ENCODE results near the gene INPP5A. TPM values are rescaled to one million over a fixed set of nuclear protein-coding genes. Genes with fewer than 3 reads are reported as not detected.
A peak's percentile ranks its signal among the peaks of the same experiment; 100 is the strongest.
"Not testable (repeated sequence)": the region's sequence is repeated elsewhere in the genome, so short reads cannot be mapped to it uniquely, and the experiment has no call there.

INPP5A gene
- total RNA-seq, 4 donors from 2014 or later, result 31.2 to 51.8 (median 41.5) TPM

GRCh38 chr10:132679217-132679595 lies 141.6 kb downstream of the INPP5A start:
- intact Hi-C loops (cut with DNase I; ENCODE audit: low total_unique reads), result no loop called here
- H3K4me3 ChIP-seq (ENCODE audit: low read depth, poor library complexity, severe bottlenecking), result no peak overlapping the region
- peak in 1 of 2 donors; percentile 46 for DNase-seq (ENCODE audit: low spot score in 2 of 2)
- 95 to 97% methylated on average over 10 of the region's 10 CpGs for WGBS, 2 donors
- no peak for TF ChIP-seq CTCF (IDR thresholded peaks at IDR 0.05)
- TF ChIP-seq POLR2A (IDR thresholded peaks at IDR 0.05), result no peak

DNA sequence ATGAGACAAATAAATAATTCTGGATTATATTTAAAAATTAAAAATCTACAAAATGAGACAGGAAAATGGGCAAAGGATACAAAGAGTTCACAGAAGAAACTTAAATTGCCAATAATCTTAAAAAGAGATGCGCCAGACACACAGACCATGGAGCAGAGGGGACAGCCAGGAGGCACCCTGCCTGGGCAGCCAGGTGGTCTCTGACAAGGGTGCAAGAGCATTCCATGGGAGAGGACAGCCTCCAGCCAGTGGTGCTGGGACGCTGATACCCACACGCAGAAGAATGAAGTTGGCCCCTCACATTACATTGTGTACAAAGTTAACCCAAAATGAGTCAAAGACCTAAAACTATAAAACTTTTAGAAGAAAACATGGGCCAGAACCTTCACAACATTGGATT lies 142.1 kb downstream of the INPP5A start:
- 96% methylated on average over 3 of the region's 3 CpGs for WGBS, 2 donors
- peak in 1 of 2 donors; percentile 39 for DNase-seq (ENCODE audit: low spot score in 2 of 2)
- H3K4me3 ChIP-seq (ENCODE audit: low read depth, poor library complexity, severe bottlenecking), result no peak overlapping the region
- TF ChIP-seq CTCF (IDR thresholded peaks at IDR 0.05) (no peak), POLR2A (IDR thresholded peaks at IDR 0.05) (no peak)
- intact Hi-C loops (cut with DNase I; ENCODE audit: low total_unique reads), result no loop called here

GRCh38 chr10:132680741-132681140 lies 143.2 kb downstream of the INPP5A start:
- intact Hi-C loops (cut with DNase I; ENCODE audit: low total_unique reads); H3K4me3 ChIP-seq (ENCODE audit: low read depth, poor library complexity, severe bottlenecking): not testable (repeated sequence)
- 87 to 95% methylated on average over 9 to 10 of the region's 28 CpGs for whole genome bisulfite sequencing, 2 donors
- peak in 1 of 2 donors; percentile 66 for DNase-seq (ENCODE audit: low spot score in 2 of 2)

DNA sequence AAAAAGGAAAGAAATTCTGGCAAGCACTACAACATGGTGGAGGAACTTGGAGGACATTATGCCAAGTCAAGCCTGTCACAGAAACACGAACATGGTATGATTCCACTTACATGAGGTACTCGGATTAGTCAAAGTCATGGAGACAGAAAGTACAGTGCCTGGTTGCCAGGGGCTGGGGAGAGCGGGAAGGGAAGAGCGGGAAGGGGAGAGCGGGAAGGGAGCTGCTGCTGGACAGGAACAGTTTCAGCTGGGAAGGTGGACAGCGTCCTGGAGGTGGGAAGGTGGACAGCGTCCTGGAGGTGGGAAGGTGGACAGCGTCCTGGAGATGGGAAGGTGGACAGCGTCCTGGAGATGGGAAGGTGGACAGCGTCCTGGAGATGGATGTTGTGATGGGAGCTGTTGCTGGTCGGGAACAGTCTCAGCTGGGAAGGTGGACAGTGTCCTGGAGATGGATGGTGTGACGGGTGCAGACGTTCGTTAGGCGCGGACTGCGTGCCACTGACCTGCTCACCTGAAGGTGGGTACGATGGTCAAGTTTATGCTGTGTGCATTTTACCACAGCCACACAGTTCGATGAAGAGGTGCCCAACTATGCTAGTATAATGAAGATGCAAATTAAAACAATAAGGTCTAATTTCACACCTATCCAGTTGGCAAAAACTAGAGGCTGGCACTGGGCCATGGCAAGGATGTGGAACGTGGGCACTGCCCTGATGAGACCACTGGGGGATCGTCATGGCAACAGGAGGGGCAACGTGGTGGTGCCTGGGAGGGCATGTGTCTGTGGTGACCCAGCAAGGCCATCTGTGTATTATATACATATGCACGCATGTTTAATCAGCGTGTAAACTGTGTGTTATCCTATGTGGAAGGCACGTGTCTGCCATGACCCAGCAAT lies 144.5 kb downstream of the INPP5A start:
- intact Hi-C loops (cut with DNase I; ENCODE audit: low total_unique reads), result no loop called here
- peak in 1 of 2 donors; percentile 75 for DNase-seq (ENCODE audit: low spot score in 2 of 2)
- no peak overlapping the region for H3K4me3 ChIP-seq (ENCODE audit: low read depth, poor library complexity, severe bottlenecking)
- TF ChIP-seq CTCF (IDR thresholded peaks at IDR 0.05) (no peak), POLR2A (IDR thresholded peaks at IDR 0.05) (no peak)
- WGBS, 2 donors, result 89 to 90% methylated on average over 25 of the region's 25 CpGs

GRCh38 chr10:132684164-132684891 lies 146.7 kb downstream of the INPP5A start:
- DNase-seq (ENCODE audit: low spot score in 2 of 2), result peak in 1 of 2 donors; percentile 57
- H3K4me3 ChIP-seq (ENCODE audit: low read depth, poor library complexity, severe bottlenecking), result no peak overlapping the region
- whole genome bisulfite sequencing, 2 donors, result 93% methylated on average over 10 to 12 of the region's 12 CpGs
- intact Hi-C loops (cut with DNase I; ENCODE audit: low total_unique reads), result no loop called here
- TF ChIP-seq CTCF (IDR thresholded peaks at IDR 0.05), result no peak
- TF ChIP-seq POLR2A (IDR thresholded peaks at IDR 0.05), result no peak

Measured in lower leg skin (tissue), 4 donors.